ENCODE results near the gene STKLD1.
"Not testable (repeated sequence)": the region's sequence is repeated elsewhere in the genome, so short reads cannot be mapped to it uniquely, and the experiment has no call there.

Gene STKLD1

DNA sequence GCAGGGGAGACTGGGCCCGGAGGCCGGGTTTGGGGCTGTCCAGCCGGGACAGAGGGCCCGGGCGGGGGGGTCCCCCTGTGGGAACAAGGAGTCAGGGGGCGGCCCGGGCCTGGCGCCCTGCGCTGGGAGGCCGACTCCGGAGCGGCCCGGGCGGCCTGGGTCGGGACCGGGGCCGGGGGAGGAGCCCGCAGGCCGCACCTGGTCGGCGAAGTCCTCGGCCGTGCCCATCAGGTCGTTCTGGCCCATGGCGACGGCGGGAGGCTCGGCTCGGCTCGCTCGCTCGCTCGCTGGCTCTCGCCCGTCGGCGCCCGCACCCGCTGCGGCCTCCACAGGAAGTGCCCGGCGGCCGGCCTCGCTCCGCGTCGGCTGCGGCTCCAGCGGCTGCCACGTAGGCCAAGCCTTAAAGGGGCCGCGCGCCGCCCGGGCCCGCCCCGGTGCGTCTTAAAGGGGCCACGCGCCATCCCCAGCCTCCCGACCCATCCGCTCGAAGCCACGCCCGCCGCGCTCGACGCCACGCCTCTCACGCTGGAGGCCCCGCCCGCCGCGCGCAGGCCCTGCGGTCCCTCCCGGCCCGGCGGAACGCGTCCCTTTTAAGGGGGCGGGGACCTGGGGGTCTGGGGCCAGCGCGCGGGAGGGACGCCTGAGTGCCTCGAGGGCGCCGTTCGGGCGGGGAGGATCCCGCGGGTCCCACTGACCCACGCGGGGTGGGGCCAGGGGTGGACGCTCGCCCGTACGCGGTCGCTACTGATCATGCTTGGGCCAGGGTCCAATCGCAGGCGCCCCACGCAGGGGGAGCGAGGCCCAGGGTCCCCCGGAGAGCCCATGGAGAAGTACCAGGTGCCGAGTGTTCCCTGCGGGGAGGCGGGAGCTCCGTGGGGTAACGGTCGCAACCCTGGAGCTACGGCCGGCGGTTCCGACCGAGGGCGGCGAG is at the start of gene STKLD1, which contains the start of gene SURF4:
STKLD1 (plus strand) TSS at position 643 of the 931 bp plus-strand sequence; CDS start at position 751, 108 bp downstream.
SURF4 (minus strand) TSS at position 337 of the 931 bp plus-strand sequence; CDS start at position 246, 91 bp downstream.
- peak; percentile 99 for DNase-seq (ENCODE audit: low spot score)
- FAIRE-seq, result no peak

DNA sequence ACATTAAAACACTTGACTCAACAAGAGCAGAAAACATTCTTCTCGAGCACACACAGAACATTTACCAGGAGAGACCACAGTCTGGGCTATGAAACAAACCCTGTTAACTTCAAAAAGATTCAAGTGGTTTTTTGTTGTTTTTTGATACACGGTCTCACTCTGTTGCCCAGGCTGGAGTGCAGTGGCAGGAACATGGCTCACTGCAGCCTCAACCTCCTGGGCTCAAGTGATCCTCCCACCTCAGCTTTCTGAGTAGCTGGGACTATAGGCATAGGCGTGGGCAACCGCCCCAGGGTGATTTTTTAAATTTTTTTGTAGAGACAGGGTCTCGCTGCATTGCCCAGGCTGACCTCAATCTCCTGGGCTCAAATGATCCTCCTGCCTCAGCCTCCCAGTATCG is 49.1 kb upstream of the STKLD1 start:
- FAIRE-seq; DNase-seq (ENCODE audit: low spot score): not testable (repeated sequence)

DNA sequence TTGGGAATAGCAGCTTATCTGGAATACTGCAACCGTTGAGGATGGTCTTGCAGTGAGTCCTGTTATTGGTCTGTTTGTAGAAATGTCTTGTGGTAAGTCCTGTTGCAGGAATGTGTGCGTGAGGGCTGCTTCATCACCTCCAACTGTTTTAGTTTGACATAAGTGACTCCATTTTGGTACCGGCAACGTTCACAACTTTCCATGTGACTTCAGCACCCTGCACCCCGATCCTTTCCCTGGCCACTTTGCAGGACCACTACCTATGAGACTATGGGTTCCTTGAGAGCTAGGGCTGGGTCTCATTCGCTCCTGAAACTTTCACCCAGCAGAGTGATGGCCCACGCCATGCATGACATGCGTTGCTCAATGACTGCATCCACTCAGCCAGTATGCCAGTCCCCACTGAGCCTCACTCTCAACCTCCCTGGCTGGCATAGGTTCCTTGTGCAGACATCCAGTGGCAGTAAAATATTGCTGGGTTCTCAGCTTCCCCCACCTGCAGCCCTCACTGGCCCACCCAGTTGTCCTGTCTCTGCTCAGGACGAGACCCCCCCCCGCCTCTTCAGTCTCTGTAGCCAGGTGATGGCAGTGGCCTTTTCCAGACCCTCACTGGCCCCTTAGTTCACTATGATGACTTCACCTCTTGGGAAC is 48.2 kb upstream of the STKLD1 start:
- FAIRE-seq (no peak), DNase-seq (ENCODE audit: low spot score) (no peak)

DNA sequence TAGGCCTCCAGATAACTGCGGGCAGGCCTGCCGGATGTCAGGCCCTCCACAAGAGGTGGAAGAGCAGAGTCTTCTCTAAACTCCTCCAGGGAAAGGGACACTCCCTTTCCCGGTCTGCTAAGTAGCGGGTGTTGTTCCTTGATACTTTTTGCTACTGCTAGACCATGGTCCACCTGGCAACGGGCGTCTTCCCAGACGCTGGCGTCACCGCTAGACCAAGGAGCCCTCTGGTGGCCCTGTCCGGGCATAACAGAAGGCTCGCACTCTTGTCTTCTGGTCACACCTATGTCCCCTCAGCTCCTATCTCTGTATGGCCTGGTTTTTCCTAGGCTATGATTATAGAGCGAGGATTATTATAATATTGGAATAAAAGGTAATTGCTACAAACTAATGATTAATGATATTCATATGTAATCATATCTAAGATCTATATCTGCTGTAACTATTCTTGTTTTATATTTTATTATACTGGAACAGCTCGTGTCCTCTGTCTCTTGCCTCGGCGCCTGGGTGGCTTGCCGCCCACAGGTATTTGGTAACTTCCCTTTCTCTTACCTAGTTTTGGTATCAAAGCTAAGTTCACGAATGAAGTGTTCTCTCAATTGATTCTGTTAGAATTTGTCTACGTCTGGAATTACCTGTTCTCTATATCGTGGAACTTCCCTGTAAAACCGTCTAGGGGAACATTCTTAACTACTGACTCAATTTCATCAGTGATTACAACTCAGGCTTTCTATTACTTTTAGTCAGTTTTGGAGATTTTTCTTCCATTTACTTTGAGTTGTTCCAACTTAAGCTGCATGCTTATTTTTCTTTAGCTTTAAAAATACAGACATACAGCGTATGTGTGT is 46.6 kb upstream of the STKLD1 start:
- DNase-seq (ENCODE audit: low spot score), result not testable (repeated sequence)

DNA sequence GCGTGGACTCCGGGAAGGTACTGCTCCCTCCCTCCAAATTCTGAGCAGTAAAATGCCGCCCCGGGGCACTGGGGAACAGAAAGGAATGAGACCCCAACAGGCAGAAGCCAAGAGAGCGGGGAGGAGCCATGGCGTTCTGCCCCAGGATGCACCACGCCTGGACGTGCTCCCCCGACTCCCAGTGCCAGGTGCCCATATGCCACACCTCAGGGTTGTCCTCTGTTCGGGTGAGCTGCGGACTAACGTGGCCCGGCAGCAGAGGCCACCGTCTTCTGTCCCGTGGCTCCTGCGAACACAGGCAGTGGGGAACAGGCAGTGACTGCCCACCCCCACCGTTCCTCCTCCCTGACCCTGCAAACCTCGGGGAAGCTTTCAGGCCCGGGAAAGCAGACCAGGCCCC is 44.9 kb upstream of the STKLD1 start:
- DNase-seq (ENCODE audit: low spot score) (no peak), FAIRE-seq (no peak)

More for the DNA sequence above, 46.6 kb upstream of the STKLD1 start:
- not testable (repeated sequence) for FAIRE-seq

DNA sequence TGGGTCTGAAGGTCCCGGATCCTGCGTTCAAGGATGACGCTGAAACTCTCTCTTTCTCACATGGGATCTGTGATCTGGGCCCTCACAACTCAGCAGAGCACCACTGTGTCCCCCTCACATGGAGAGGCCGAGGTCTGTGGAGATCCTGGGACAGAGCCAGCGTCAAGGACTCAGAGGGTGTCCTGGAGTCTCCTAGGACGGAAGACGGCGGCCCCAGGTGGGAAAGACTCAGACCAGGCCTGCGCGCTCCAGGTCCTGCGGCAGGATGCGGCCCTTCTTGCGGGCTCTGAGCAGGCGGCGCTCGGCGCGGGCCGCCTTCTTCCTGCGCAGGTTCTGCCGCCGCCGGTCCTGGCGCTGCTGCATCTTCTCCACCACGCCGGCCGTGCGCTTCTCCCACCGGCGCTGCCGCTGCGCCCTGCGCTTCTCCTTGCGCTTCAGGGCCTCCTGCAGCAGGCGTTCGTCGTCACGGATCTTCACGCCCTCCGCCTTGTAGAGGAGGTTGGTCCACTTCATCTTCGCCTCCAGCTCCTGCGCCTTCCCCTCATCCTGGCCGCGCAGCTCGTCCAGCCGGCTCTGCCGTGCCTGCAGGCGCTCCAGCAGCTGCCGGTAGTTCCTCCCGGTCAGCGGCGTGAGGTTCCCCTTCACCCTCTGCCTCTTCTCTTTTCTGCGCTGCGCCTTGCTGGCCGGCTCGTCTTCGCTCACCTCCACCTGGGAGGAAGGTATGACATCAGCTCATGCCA is 44.4 kb upstream of the STKLD1 start:
- FAIRE-seq (no peak), DNase-seq (ENCODE audit: low spot score) (no peak)

DNA sequence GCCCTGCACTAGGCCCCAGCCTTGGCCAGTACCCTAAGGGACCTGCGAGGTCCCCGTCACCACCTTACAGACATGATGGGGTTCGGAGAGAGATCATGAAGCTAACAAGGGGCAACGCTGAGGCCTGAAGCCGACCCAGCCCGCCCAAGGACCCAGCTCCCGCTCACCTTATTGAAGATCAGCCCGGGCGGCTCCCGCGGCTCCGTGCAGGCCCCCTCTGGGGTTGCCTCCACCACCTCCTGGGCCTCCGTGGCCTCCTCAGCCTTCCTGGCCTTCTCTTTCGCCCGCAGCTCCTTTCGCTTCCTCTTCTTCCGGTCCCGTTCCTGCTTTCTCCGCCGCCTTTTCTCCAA is 43.8 kb upstream of the STKLD1 start:
- no peak for FAIRE-seq
- DNase-seq (ENCODE audit: low spot score), result no peak

DNA sequence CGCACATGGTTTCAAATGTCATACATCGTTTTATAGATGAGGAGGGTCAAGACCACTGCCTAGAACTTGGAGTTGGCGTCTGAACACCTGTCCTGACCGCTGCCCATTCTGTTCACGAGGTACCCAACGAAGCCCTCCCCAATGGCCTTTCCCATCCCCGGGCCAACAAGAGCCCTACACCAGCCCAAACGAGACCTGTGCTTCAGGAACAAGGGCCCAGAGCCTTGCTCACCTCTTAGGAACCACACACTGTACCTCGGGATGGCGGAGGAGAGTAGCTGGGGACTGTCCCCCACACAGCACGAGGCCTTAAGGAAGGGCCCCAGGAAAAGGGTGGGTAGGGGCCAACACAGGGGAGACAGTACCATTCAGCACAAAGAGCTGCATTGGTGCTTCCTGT is 43.2 kb upstream of the STKLD1 start:
- DNase-seq (ENCODE audit: low spot score) (no peak), FAIRE-seq (no peak)

DNA sequence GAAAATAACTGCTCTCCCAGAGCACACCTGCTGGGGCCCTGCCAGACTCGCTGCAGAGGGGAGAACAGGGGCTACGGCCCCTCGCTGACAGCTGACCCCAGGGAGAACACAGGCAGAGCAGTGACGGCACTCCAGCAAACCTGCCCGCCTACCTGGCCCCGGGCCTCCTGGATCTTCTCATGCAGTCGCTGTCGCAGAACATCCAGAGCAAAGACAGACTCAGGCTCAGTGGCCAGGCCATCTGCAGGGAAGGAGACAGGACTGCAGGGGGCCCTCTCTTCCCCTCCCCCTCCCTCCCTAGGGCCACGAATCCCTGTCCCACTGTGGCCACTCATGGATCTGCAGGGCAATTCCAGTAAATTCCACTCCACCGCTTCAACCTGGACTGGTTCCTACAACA is 42.6 kb upstream of the STKLD1 start:
- no peak for DNase-seq (ENCODE audit: low spot score)
- FAIRE-seq, result no peak

DNA sequence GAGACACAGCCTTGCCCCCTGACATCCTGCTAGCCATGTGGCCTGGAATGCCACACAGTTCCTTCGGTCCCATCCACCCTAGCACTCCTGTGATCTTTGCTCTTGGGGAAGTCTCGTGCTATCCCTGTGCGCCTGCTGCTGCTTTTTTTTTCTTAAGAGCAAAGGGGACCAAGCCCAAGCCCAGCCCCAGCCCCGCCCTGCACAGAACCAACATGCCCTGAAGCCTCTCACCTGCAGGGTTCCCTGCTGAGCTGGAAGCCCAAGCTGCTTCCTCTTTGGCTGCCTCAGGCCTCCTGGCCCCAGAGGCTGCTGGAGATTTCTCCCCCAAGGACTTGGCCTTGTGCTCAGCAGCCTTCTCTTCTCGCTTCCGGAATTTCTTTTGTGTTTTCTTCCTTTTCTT is 42.0 kb upstream of the STKLD1 start:
- FAIRE-seq (no peak), DNase-seq (ENCODE audit: low spot score) (no peak)

DNA sequence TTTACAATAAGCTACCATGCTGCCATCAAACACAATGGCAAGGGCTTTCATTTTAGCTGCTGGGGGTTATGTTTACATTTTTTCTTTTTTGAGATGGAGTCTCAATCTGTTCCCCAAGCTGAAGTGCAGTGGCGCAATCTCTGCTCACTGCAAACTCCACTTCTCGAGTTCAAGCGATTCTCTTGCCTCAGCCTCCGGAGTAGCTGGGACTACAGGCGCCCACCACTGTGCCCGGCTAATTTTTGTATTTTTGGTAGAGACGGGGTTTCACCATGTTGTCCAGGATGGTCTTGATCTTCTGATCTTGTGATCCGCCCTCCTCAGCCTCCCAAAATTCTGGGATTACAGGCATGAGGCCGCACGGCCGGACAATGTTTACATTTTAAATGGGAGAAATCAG is 41.3 kb upstream of the STKLD1 start:
- not testable (repeated sequence) for FAIRE-seq; DNase-seq (ENCODE audit: low spot score)

DNA sequence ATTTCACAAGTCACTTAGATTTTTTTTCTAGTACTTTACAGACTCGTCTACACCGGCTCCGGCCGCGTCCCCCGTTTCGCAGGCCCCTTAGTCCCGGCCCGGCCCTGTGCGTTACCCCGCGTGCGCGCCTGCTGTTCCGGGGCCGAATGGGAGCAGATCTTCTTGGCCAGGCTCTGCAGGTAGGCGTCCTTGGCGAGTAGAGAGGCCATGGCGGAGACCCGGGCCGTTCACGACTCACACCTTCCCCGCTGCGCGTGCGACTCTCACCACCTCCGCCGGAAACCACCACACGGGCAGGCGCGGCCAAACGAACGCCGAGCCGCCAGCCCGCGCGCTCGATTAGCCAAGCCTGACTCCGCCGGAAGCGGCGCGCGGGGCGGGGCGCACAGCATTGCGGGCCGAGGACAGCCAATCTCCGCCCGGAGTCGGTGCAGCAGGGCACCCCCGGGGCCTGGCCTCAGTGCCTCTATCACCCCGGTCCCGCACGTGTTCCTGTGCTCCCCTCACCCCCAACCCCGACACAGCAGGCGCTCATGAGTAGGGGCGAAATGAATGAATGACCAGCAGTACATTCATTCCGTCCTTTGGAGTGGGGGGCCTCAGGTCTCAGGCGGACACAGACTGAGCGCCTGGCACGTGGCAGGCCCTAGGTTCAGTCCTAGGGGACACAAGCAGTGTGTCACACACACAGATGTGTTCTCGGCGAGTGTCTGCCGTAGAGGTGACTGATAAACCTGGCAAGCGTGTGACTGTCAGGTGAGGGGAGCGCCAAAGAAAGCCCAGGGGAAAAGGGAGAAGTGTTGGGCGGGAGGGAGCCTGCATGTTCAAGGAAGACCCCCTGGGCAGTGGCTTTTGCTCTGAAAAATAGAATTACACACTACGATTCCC is 40.0 kb upstream of the STKLD1 start, which contains the start of gene SURF6:
SURF6 (minus strand) TSS at position 265 of the 888 bp plus-strand sequence; CDS start at position 209, 56 bp downstream.
- DNase-seq (ENCODE audit: low spot score) (peak; percentile 90), FAIRE-seq (no peak)

DNA sequence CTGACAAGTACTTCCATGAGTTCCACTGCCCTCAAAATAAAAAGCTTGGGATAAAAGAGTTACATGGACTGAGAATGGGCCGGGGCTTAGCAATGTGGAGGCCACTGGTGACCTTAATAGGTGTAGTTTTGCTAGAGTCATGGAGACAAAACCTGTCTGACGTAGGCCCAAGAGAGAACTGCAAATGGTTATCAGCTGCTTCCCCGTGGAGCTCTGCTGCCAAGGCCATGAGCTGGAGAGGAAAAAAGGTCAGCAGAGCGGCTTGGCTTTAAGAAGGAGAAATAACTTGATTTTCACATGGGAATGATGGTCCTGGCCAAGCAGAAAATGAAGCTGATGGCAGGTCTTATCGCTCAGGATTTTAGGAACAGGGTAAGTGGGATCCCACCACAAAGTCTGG is 36.5 kb upstream of the STKLD1 start:
- DNase-seq (ENCODE audit: low spot score), result no peak
- FAIRE-seq, result no peak

DNA sequence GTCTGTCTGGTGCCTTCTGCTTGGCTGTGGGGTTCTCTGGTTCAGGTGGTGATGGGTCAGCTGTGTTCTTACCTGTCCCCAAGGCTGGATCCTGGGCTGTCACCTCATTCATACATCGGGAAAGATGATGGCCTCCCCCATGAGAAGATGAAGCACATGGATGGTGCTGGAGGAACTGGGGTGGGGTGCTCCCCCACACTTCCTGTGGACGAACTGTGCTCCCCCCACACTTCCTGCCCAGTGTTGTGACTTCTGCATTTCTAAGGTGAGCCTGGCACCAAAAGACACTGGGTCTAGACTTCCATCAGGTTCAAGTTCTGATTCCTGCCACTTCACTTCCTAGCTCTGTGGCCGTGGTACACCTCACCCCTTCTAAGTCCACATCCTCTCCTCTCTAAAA is 35.9 kb upstream of the STKLD1 start:
- FAIRE-seq (no peak), DNase-seq (ENCODE audit: low spot score) (no peak)

DNA sequence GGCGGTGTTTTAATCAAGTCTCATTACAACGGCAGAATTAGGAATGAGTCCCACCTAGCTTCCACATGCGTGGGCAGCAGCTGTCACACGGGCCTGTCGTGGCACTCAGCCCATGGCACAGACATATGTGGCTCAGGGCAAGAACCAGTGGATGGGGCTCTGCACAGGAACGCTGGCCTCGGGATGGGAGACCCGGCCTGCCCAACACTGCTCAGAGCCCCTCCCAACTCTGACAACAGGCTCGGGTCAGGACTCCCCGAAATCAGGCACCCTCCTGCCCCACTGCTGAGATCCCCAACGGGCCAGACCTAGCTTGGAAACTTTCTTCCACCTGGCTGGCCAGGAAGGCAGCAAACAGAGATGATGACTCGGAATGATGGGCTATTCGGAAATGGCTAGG is 35.2 kb upstream of the STKLD1 start:
- FAIRE-seq, result no peak
- no peak for DNase-seq (ENCODE audit: low spot score)

DNA sequence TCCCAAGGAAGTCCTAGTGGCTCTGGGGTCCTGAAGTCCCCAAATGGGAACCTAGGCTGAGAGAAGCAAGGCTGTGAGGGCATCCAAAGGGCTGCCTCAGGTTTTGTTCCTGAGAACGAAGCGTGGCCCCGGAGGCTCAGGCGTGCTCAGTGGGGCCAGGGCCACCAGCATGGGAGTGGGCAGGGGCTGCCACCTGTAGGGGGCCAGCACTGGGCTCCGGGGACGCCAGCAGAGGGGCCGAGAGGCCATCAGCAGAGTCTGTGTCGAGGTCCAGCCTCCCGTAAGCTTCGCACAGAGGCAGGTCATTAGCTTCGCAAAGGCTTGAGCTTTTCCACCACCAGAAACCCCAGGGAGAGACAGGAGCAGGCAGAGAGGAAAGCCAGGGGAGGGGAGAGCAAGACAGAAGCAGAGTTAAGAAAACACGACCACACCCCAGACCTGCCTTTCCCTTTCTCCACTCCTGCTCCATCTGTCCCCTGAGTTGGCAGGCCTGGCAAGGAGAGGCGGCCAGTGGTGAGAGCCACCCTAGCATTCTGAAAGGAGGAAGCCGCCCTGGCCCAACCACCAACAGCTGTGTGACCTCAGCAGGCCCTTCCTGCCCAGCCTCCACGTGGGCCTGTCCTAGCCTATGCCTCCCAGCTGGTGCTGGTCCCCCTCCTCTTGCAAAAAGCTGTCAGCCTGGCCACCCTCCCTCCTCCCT is 34.6 kb upstream of the STKLD1 start:
- no peak for DNase-seq (ENCODE audit: low spot score)
- FAIRE-seq, result no peak

DNA sequence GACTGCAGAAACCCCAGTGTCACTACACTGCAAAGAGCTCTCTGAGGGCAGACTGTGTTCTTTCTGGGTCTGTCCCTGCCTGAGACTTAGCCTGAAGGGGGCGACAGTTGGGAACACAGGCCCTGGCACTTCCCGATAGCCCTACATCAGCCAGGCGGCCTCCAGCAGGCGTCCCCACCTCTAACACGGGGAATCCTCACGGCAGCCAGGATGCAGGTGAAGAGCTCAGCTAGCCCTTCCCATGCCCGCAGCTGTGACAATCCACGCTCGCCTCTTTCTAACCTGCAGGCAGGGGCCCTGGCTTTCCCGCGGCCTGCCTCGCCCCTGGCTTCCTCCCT is 34.1 kb upstream of the STKLD1 start:
- DNase-seq (ENCODE audit: low spot score), result no peak
- no peak for FAIRE-seq

DNA sequence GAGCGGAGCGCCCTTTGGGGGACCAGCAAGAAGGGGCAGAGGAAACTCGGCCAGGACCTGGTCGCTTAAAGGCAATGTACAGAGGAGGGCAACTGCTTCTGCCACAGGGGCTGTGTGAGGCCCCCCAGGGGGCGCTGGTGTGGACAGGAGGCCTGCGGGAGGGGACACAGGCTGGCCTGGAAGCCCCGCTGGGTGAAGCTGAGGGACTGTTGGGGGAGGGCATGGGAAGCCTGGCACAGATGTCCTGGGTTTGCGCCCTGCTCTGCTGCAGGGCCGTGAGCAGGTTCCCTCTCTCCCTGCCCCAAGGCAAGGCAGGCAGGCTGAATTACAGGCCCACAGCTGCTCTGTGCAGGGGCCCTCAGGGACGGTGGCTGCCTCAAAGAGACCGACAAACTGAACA is 33.6 kb upstream of the STKLD1 start:
- DNase-seq (ENCODE audit: low spot score) (no peak), FAIRE-seq (no peak)

DNA sequence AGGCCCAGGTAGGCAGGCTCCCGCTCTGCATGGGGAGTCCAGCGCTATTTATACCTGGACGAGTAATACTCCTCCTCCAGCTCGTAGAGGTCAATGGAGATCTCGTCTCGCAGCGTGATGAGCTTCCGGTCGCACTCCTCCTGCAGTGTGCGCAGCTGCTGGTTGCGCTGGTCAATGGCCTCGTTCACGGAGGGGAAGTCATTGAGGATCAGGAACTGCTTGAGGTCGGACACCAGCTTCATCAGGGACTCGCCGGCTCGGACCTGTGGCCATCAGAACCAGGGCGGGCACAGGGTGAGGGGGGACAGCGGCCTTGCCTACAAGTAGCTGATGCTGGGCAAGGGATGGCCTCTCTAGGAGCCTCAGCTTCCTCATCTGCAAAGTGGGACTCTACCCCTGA is 32.1 kb upstream of the STKLD1 start:
- no peak for FAIRE-seq
- no peak for DNase-seq (ENCODE audit: low spot score)
